GM12878 (cell line): Measurements from ENCODE around the gene MAGI2.

ENCODE experiments used
- BCL3 ChIP-seq: IDR thresholded peaks from 2 replicates; pipeline ENCODE4 v1.6.1; 2011; ENCODE audit warnings: borderline replicate concordance, low read depth, mild to moderate bottlenecking, moderate library complexity, low read length; ENCODE audit not compliant: insufficient read depth, poor library complexity, severe bottlenecking
- BRCA1 ChIP-seq: IDR thresholded peaks from 2 replicates; pipeline ENCODE4 v1.6.1; 2011; ENCODE audit warnings: low read depth, low read length, improper control_type of control experiment
- CREB1 ChIP-seq: IDR thresholded peaks from 2 replicates; pipeline ENCODE4 v1.6.1; 2012; ENCODE audit warnings: low read depth, mild to moderate bottlenecking, inconsistent platforms
- CTCF ChIP-seq, 3 experiments: IDR thresholded peaks in 2 of 3; conservative IDR thresholded peaks in 1 of 3; 2 replicates each; pipeline ENCODE4 v1.5.1; 2011; ENCODE audit warnings: low read depth in 3 of 3, low read length in 3 of 3, mild to moderate bottlenecking in 3 of 3, control low read depth in 2 of 3, moderate library complexity in 2 of 3, inconsistent platforms in 1 of 3, mixed read lengths in 1 of 3; ENCODE audit not compliant: control insufficient read depth in 2 of 3, insufficient read depth in 1 of 3; ENCODE audit errors: extremely low read depth in 1 of 3
- NBN ChIP-seq: fragments of 450-650 bp; IDR thresholded peaks from 2 replicates; pipeline ENCODE4 v1.6.1; 2016
- POLR2A ChIP-seq: IDR thresholded peaks from 2 replicates; pipeline ENCODE4 v1.6.1; 2011; ENCODE audit warnings: low read depth, mild to moderate bottlenecking, low read length
- POLR2AphosphoS5 ChIP-seq: IDR thresholded peaks from 2 replicates; pipeline ENCODE4 v1.6.1; 2011; ENCODE audit warnings: mild to moderate bottlenecking, low read length, inconsistent platforms
- TAF1 ChIP-seq: IDR thresholded peaks from 2 replicates; pipeline ENCODE4 v1.6.1; 2011; ENCODE audit warnings: mild to moderate bottlenecking, low read depth, low read length, borderline replicate concordance
- USF1 ChIP-seq: IDR thresholded peaks from 2 replicates; pipeline ENCODE4 v1.6.1; 2011; ENCODE audit warnings: borderline replicate concordance, low read depth, mild to moderate bottlenecking, moderate library complexity, mixed read lengths, low read length; ENCODE audit not compliant: insufficient read depth; ENCODE audit errors: extremely low read length
- YY1 ChIP-seq: IDR thresholded peaks from 2 replicates; pipeline ENCODE4 v1.6.1; 2011; ENCODE audit warnings: low read depth, mild to moderate bottlenecking, low read length
- ZNF384 ChIP-seq: IDR thresholded peaks from 2 replicates; pipeline ENCODE4 v1.6.1; 2012; ENCODE audit warnings: low read depth, mild to moderate bottlenecking, low read length, improper control_type of control experiment, borderline replicate concordance
- ZNF622 ChIP-seq: fragments of 450-650 bp; IDR thresholded peaks from 2 replicates; pipeline ENCODE4 v1.6.1; 2017; ENCODE audit warnings: mild to moderate bottlenecking, inconsistent platforms

GRCh38 chr7:78267141-78267540 lies 1186.3 kb downstream of the MAGI2 start:
- TF ChIP-seq CTCF (IDR thresholded peaks at IDR 0.05 in 2 of 3, conservative IDR thresholded peaks at IDR 0.05 in 1 of 3; ENCODE audit: control insufficient read depth in 2 of 3, extremely low read depth in 1 of 3, insufficient read depth in 1 of 3, low read depth in 3 of 3, low read length in 3 of 3) (no peak), USF1 (no peak), ZNF384 (no peak), NBN (no peak), BRCA1 (no peak), TAF1 (no peak), CREB1 (no peak), YY1 (no peak), ZNF622 (no peak), POLR2A (no peak), POLR2AphosphoS5 (no peak), BCL3 (no peak)
